Sigmoid colon (tissue), 7 donors: ENCODE measurements around the gene EDEM1. TPM values are rescaled to one million over a fixed set of nuclear protein-coding genes. Genes with fewer than 3 reads are reported as not detected.
"Not testable (repeated sequence)": the region's sequence is repeated elsewhere in the genome, so short reads cannot be mapped to it uniquely, and the experiment has no call there.

Experiments used
- DNase-seq: peaks from one replicate; pipeline ENCODE4 v3.0.0-alpha.2; 2019
- H3K27ac ChIP-seq, 4 donors: fragments of 200-600 bp; sonication (generic); one replicate each; pipeline ENCODE4 v1.5.1; 2016 to 2019; ENCODE audit warnings: mild to moderate bottlenecking in 1 of 4
- H3K27me3 ChIP-seq, 3 donors: fragments of 200-600 bp; sonication (generic); one replicate each; pipeline ENCODE4 v1.5.1; 2019; ENCODE audit warnings: mild to moderate bottlenecking in 1 of 3
- H3K36me3 ChIP-seq, 4 donors: fragments of 200-600 bp; sonication (generic); one replicate each; pipeline ENCODE4 v1.5.1; 2016 to 2019
- H3K4me1 ChIP-seq, 4 donors: fragments of 200-600 bp; sonication (generic); one replicate each; pipeline ENCODE4 v1.5.1; 2017 to 2019
- H3K4me3 ChIP-seq, 4 donors: fragments of 200-600 bp; sonication (generic); one replicate each; pipeline ENCODE4 v1.5.1; 2017 to 2019; ENCODE audit warnings: mild to moderate bottlenecking in 2 of 4, moderate library complexity in 1 of 4
- H3K9me3 ChIP-seq, 4 donors: fragments of 200-600 bp in 3 of 4; sonication (generic) in 3 of 4; one replicate each; pipeline versions ENCODE4 v1.5.1 to v1.6.1; 2013 to 2019
- EP300 ChIP-seq, 4 donors: sonication (generic); formaldehyde crosslinking; IDR thresholded peaks; one replicate each; pipeline ENCODE4 v1.6.1; 2017; ENCODE audit warnings: antibody characterized with exemption in 4 of 4
- POLR2A ChIP-seq, 2 donors: fragments of 450-650 bp; IDR thresholded peaks; one replicate each; pipeline ENCODE4 v1.6.1; 2016; ENCODE audit warnings: antibody characterized with exemption in 2 of 2, mild to moderate bottlenecking in 2 of 2, moderate library complexity in 2 of 2
- POLR2AphosphoS5 ChIP-seq, 4 donors: sonication (generic); formaldehyde crosslinking; IDR thresholded peaks; one replicate each; pipeline ENCODE4 v1.6.1; 2017; ENCODE audit warnings: antibody characterized with exemption in 4 of 4
- WGBS, 2 donors: extraction: QIAGEN DNeasy Blood & Tissue Kit; methylation state at CpG; one replicate each; pipeline ENCODE4 v1.1.7; 2013; 5-methylcytosine and 5-hydroxymethylcytosine counted together
- intact Hi-C: fragments of 100-400 bp; cut with DNase I; formaldehyde crosslinking; loops from one replicate; pipeline ENCODE4 v1.15.1; 2023
- polyA plus RNA-seq, 3 donors: library from polyadenylated mRNA; stranded (reverse); fragments of 200-250 nt; gene quantifications; one replicate each; pipeline ENCODE4 v1.2.3, GENCODE V29; 2013
- total RNA-seq, 4 donors: library from RNA; depleted of rRNA; stranded (reverse); fragments of >200 nt; gene quantifications; one replicate each; pipeline ENCODE4 v1.1.0, GENCODE V29; 2016
- TF ChIP-seq, protein P1 (sequence below), 4 experiments: fragments of 450-650 bp in 3 of 4; fragments of 200-600 bp in 1 of 4; IDR thresholded peaks; one replicate each; pipeline ENCODE4 v1.5.1; 2016 to 2019; ENCODE audit warnings: antibody characterized with exemption in 4 of 4, mild to moderate bottlenecking in 3 of 4, moderate library complexity in 2 of 4
- donor health status: healthy with polysubstance abuse.
- donor health status: Bipolar disorder and iron deficiency.
- donor health status: healthy.

EDEM1 gene
- total and polyA plus RNA-seq, 7 donors: 3.6 to 23.8 (median 18.1) TPM

DNA sequence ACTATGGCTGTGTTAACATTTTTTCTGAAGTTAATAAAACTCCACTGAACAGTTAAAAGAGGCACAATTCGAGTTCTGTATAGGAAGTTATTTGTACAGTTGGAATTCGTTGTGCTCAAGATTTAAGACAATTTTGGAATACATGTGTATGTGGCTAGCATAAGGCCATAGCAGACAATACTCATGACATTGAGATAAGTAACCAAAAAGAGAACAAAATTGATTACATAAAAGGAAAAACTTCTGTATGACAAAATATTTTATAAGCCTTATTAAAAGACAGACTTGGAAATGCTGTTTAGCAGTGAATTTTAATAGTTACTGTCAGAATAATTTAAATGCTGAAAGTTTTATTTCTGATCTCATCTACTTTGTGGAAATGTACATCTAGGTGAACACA, 17.7 kb upstream of the EDEM1 start:
- intact Hi-C loops: no loop called here

DNA sequence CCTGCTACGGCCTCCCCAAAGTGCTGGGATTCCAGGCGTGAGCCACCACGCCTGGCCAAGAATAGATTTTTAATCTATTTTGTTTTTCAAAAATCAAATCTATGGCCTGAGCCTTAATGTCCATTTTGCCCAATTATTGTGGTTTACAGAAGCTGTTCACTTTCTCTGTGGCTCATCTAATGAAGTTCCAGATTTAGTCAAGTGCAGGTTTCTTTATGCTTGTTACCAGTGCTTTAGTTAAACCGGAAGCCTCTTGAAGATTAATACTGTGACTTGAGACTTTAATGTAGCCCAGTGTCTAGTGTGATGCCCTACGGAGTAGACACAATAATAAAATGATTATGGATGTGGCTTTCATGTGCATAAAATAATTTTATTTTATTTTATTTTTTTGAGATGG, 16.5 kb upstream of the EDEM1 start:
- DNase-seq: no peak
- Histone ChIP-seq H3K27ac (no peak overlapping the region), H3K27me3 (no peaks in the 10 kb centered on the region), H3K4me3 (no peak overlapping the region), H3K9me3 (no peaks in the 10 kb centered on the region), H3K36me3 (peaks cover 0 to 51% (median 27%) of the 10 kb centered on the region in 4 donors), H3K4me1 (peaks cover 0 to 5% (median 0%) of the 10 kb centered on the region in 4 donors)
- 85 to 96% methylated on average over 5 of the region's 5 CpGs for WGBS, 2 donors
- intact Hi-C loops: no loop called here
- TF ChIP-seq EP300 (IDR thresholded peaks at IDR 0.05): no peak
- no peak for TF ChIP-seq POLR2A (IDR thresholded peaks at IDR 0.05)
- TF ChIP-seq, protein P1, sequence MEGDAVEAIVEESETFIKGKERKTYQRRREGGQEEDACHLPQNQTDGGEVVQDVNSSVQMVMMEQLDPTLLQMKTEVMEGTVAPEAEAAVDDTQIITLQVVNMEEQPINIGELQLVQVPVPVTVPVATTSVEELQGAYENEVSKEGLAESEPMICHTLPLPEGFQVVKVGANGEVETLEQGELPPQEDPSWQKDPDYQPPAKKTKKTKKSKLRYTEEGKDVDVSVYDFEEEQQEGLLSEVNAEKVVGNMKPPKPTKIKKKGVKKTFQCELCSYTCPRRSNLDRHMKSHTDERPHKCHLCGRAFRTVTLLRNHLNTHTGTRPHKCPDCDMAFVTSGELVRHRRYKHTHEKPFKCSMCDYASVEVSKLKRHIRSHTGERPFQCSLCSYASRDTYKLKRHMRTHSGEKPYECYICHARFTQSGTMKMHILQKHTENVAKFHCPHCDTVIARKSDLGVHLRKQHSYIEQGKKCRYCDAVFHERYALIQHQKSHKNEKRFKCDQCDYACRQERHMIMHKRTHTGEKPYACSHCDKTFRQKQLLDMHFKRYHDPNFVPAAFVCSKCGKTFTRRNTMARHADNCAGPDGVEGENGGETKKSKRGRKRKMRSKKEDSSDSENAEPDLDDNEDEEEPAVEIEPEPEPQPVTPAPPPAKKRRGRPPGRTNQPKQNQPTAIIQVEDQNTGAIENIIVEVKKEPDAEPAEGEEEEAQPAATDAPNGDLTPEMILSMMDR (IDR thresholded peaks at IDR 0.05): no peak
- TF ChIP-seq POLR2AphosphoS5 (IDR thresholded peaks at IDR 0.05): no peak

More for the DNA sequence above, 17.7 kb upstream of the EDEM1 start:
- peaks cover 0 to 39% (median 23%) of the 10 kb centered on the region in 4 donors for H3K36me3 ChIP-seq
- H3K27me3 ChIP-seq: no peaks in the 10 kb centered on the region
- no peak overlapping the region for H3K27ac ChIP-seq
- no peaks in the 10 kb centered on the region for H3K9me3 ChIP-seq
- TF ChIP-seq EP300 (IDR thresholded peaks at IDR 0.05): no peak
- TF ChIP-seq POLR2AphosphoS5 (IDR thresholded peaks at IDR 0.05): no peak
- TF ChIP-seq POLR2A (IDR thresholded peaks at IDR 0.05): no peak
- TF ChIP-seq, protein P1 (IDR thresholded peaks at IDR 0.05): no peak
- H3K4me3 ChIP-seq: no peak overlapping the region
- 56 to 73% methylated on average over 2 of the region's 2 CpGs for WGBS, 2 donors
- no peak for DNase-seq
- H3K4me1 ChIP-seq: peaks cover 0 to 6% (median 2%) of the 10 kb centered on the region in 4 donors

DNA sequence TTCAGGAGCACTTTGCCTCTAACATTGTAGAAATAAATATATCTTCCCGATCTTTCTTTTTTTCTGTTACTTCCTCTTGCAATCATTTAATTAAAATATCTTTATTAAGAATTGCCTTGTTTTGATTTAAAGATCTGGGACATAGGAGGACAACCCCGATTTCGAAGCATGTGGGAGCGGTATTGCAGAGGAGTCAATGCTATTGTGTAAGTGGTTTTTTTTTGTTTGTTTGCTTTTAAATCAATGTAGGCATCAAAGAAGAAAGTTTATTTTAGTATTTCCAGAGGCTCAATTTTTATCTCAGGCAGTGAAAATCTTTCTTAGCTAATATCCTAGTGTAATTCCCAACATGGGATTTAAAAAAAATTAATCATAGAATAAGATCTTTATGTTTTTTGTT, 15.5 kb upstream of the EDEM1 start:
- Histone ChIP-seq H3K27ac (no peak overlapping the region), H3K4me1 (peaks cover 0 to 5% (median 0%) of the 10 kb centered on the region in 4 donors), H3K27me3 (no peaks in the 10 kb centered on the region), H3K9me3 (no peaks in the 10 kb centered on the region), H3K36me3 (peaks cover 0 to 60% (median 31%) of the 10 kb centered on the region in 4 donors), H3K4me3 (no peak overlapping the region)
- TF ChIP-seq POLR2AphosphoS5 (IDR thresholded peaks at IDR 0.05): no peak
- TF ChIP-seq POLR2A (IDR thresholded peaks at IDR 0.05): no peak
- TF ChIP-seq, protein P1 (IDR thresholded peaks at IDR 0.05): no peak
- TF ChIP-seq EP300 (IDR thresholded peaks at IDR 0.05): no peak
- DNase-seq: no peak
- 95 to 97% methylated on average over 4 of the region's 4 CpGs for WGBS, 2 donors
- intact Hi-C loops: no loop called here

DNA sequence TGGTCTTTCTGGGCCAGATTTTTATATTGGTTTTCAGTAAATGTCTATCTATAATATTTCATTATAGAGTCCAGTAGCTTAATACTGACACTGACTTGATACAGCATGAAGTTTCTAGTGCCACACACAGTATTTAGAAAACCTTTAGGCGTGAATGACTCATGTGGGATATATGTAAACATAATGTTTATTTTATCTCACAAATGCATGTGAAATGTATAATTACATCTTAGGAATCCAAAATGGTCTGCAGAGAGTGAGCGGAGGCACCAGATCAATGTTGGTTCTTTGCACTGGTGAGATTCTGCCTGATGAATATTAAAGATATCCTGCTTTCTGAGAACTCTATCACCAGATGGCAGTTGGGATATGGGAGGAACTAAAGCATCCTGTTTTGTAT, 8.5 kb upstream of the EDEM1 start:
- intact Hi-C loops, H3K9me3 ChIP-seq, DNase-seq, H3K27ac ChIP-seq, H3K4me1 ChIP-seq, H3K27me3 ChIP-seq, H3K4me3 ChIP-seq: not testable (repeated sequence)
- peaks cover 0 to 91% (median 12%) of the 10 kb centered on the region in 4 donors for H3K36me3 ChIP-seq
- WGBS, 2 donors: 67 to 88% methylated on average over 2 of the region's 2 CpGs

DNA sequence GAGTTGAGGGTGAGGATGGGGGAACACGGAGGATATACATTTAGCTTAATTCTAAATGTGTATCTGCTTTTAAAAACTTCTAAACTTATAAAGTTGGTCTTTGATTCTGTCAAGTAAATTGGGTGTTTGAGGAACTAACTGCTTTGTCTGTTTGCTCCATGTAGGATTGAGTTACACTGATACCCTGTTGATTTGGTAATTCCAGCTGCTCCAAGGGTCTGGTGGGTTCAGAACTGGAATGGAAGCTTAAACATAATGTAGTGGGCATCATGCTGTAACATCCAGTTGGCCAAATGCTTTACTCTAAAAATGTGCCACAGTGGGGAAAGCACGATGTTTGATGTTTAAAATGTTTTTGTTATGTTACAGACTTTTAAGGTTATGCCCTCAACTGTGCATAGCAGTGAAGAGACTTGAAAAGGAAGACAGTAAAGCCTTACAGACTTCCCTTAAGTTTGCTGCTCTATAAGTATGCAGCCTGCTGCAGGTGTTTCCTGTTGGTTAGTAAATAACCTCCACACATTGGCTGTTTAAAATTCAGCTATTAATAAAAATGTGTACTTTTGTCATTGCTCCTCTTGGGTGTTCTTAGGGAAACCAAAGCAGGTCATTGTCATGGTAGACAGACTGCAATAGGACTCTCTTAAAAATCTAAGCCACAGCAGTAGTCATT, 5.9 kb upstream of the EDEM1 start:
- Histone ChIP-seq H3K9me3 (no peaks in the 10 kb centered on the region), H3K27me3 (no peaks in the 10 kb centered on the region), H3K36me3 (peaks cover 0 to 68% (median 5%) of the 10 kb centered on the region in 4 donors), H3K4me1 (peaks cover 0 to 10% (median 2%) of the 10 kb centered on the region in 4 donors), H3K4me3 (no peak overlapping the region), H3K27ac (no peak overlapping the region)
- WGBS, 2 donors: 53 to 86% methylated on average over 2 of the region's 2 CpGs
- DNase-seq: no peak
- no peak for TF ChIP-seq POLR2AphosphoS5 (IDR thresholded peaks at IDR 0.05)
- TF ChIP-seq EP300 (IDR thresholded peaks at IDR 0.05): no peak
- TF ChIP-seq POLR2A (IDR thresholded peaks at IDR 0.05): no peak
- TF ChIP-seq, protein P1 (IDR thresholded peaks at IDR 0.05): no peak
- intact Hi-C loops: no loop called here

DNA sequence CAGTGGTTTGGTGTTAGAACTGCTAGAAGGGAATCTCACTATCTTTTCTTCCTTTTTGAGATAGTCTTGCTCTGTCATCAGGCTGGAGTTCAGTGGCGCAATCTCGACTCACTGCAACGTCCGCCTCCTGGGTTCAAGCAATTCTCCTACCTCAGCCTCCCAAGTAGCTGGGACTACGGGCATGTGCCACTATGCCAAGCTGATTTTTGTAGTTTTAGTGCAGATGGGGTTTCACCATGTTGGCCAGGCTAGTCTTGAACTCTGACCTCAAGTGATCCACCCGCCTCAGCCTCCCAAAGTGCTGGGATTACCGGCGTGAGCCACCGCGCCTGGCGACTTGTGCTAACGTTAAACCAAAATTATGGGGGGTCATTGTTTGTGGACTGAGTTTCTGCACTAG, 3.8 kb upstream of the EDEM1 start:
- H3K9me3 ChIP-seq, H3K27ac ChIP-seq, intact Hi-C loops, H3K27me3 ChIP-seq, DNase-seq, H3K4me3 ChIP-seq: not testable (repeated sequence)
- Histone ChIP-seq H3K4me1 (peaks cover 0 to 19% (median 6%) of the 10 kb centered on the region in 4 donors), H3K36me3 (peaks cover 0 to 48% (median 2%) of the 10 kb centered on the region in 4 donors)
- 92 to 96% methylated on average over 12 of the region's 12 CpGs for WGBS, 2 donors
